WERI-Rb-1 (cell line): ENCODE measurements around the gene EIF3I.

Experiments used
- DNase-seq: peaks from one replicate; pipeline ENCODE4 v3.0.0-alpha.2; 2020
- H3K27ac ChIP-seq: fragments of 250-450 bp; sonication (Bioruptor Pico); 2 replicates; pipeline ENCODE4 v1.5.1; 2020; ENCODE audit warnings: mild to moderate bottlenecking, moderate library complexity
- H3K27me3 ChIP-seq: fragments of 250-450 bp; sonication (Bioruptor Pico); 2 replicates; pipeline ENCODE4 v1.5.1; 2021; ENCODE audit warnings: mild to moderate bottlenecking, low read depth, moderate library complexity; ENCODE audit not compliant: insufficient read depth, severe bottlenecking
- H3K36me3 ChIP-seq: fragments of 250-450 bp; sonication (Bioruptor Pico); 2 replicates; pipeline ENCODE4 v1.5.1; 2020; ENCODE audit warnings: mild to moderate bottlenecking, moderate library complexity
- H3K4me3 ChIP-seq: 2 replicates; pipeline ENCODE4 v1.5.1; 2011; ENCODE audit warnings: low read depth, mild to moderate bottlenecking, control low read depth, low read length
- H3K9me3 ChIP-seq: fragments of 250-450 bp; sonication (Bioruptor Pico); 2 replicates; pipeline ENCODE4 v1.5.1; 2021; ENCODE audit warnings: mild to moderate bottlenecking, moderate library complexity; ENCODE audit not compliant: severe bottlenecking
- CTCF ChIP-seq: IDR thresholded peaks from 2 replicates; pipeline ENCODE4 v1.5.1; 2011; ENCODE audit warnings: low read depth, mild to moderate bottlenecking, control low read depth, inconsistent platforms, low read length

EIF3I gene

DNA sequence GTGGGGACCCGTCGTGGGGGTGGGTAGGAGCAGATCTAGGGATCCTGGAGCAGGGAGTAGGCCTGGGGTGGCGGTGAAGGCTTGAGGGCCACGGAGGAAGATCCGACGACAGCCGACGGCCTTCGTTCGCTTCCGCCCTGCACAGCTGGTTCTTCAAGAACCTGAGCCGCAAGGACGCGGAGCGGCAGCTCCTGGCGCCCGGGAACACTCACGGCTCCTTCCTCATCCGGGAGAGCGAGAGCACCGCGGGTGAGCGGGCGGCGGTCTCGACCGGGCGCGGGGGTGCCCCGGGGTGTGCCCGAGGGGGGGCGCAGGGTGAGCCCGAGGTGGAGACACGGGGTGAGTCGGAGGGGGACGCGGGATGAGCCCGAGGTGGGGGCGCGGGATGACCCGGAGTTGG, 53.2 kb downstream of the EIF3I start:
- H3K27ac ChIP-seq, result no peak overlapping the region
- no peaks in the 10 kb centered on the region for H3K36me3 ChIP-seq
- no peak overlapping the region for H3K4me3 ChIP-seq
- no peak for DNase-seq
- no peaks in the 10 kb centered on the region for H3K9me3 ChIP-seq
- TF ChIP-seq CTCF, result no peak
- H3K27me3 ChIP-seq, result no peaks in the 10 kb centered on the region

- TF ChIP-seq CTCF, result no peak
- H3K27me3 ChIP-seq, result no peaks in the 10 kb centered on the region
- H3K27ac ChIP-seq, result no peak overlapping the region
- H3K36me3 ChIP-seq, result no peaks in the 10 kb centered on the region
- no peak overlapping the region for H3K4me3 ChIP-seq
- no peak for DNase-seq
- no peaks in the 10 kb centered on the region for H3K9me3 ChIP-seq
Observed at GRCh38 chr1:32276032-32276782, 54.0 kb downstream of the EIF3I start.
